Stimulated activated CD4-positive, alpha-beta T cell treated with anti-CD3 and anti-CD28 coated beads, TNF-alpha, amount 100 ng/mL, for 4 hours (primary cell): ENCODE data around the gene MAN1C1.
A peak's percentile ranks its signal among the peaks of the same experiment; 100 is the strongest.

Experiments used
- DNase-seq, 3 experiments: peaks; one replicate each; pipeline ENCODE4 v3.0.0-alpha.2; 2020; ENCODE audit warnings: low read depth in 3 of 3

Gene MAN1C1

GRCh38 chr1:25763493-25763892 lies 146.9 kb downstream of the MAN1C1 start:
- DNase-seq = no peak

GRCh38 chr1:25765136-25765922 lies 148.7 kb downstream of the MAN1C1 start:
- DNase-seq = no peak

- DNase-seq = no peak
Measured at GRCh38 chr1:25765923-25766589, 149.5 kb downstream of the MAN1C1 start.

DNA sequence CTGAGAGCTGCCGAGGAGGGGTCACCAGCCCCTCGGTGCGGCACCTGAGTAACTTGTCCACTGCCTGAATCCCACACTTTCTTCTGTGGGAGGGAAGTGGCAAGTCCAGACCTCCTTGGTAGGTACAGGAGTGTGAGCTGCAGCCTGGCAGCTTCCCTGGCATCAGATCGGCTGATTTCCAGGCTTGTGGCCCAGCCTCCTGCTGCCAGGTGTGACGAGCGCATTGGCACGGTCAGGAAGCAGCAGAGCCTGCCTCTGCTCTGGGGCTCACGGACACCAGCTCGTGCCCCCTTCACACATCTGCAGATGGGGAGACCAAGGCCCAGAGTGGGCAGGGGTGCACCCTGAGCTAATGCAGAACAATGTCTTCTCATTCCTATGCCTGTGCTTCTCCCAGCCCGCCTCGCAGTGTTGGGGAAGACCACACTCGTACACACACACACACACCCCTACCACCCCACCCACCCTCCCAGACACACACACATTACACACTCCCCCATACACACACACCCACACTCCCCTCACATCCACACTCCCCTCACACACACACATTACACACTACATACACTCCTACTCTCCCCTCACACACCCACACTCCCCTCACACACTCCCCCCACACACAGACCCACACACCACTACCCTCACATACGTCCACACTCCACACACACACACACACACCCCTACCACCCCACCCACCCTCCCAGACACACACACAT lies 150.3 kb downstream of the MAN1C1 start:
- DNase-seq = no peak

GRCh38 chr1:25767437-25767770 lies 150.8 kb downstream of the MAN1C1 start:
- no peak for DNase-seq

- no peak for DNase-seq
Measured at GRCh38 chr1:25768999-25769398, 152.4 kb downstream of the MAN1C1 start.

- DNase-seq = no peak
Measured at GRCh38 chr1:25769625-25770383, 153.2 kb downstream of the MAN1C1 start.

DNA sequence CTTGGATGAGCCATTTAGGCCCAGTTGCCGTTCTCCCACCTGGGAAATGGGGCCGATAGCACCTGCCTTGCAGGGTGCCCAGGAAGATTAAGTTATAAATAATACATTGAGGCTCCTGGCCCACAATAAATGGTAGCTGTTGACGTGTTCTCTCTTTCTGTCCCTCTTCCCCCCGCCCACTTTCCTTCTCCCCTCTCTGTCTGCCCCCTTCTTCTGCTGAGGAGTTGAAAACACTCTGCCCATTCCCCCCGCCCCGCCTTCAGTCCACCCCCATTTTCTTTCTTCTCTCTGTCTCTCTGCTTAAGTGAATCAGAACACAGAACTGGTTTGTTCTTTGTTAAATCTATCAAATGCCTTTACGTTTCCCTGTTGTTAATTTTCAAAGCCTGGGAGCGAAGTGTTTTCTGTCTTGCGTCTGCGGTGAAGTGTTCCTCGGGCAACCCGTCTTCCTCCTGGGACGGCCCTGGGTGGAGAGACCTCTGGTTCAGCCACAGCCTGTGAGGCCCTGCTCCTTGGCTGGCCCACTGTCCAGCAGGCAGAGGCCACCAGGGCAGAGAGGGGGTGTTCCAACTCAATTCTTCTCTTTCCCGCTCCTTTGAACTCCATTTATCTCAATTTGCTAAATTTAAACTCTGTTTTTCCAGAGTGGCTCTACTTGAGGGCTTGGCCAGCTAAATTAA lies 154.1 kb downstream of the MAN1C1 start:
- DNase-seq = no peak

GRCh38 chr1:25771221-25772114 lies 154.9 kb downstream of the MAN1C1 start:
- DNase-seq = no peak

DNA sequence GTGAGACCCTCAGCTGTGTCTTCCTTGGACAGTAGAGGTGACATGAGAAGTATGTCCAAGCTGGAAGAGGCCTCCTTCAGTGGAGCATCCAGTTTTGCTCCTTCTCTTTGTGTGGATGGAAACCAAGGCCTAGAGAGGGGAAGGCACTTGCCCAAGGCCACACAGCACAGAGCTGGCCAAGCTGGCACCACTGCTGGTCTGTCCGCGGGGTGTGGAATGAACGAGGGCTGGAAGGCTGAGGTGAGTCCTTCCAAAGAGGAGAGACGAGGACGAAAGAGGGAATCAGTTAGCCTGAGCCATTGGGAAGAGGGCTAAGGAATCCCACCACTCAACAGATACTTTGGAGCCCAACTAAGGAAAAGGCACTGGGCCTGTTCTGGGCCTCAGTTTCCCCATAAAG lies 155.6 kb downstream of the MAN1C1 start:
- DNase-seq = no peak

GRCh38 chr1:25772692-25773245 lies 156.2 kb downstream of the MAN1C1 start:
- no peak for DNase-seq

DNA sequence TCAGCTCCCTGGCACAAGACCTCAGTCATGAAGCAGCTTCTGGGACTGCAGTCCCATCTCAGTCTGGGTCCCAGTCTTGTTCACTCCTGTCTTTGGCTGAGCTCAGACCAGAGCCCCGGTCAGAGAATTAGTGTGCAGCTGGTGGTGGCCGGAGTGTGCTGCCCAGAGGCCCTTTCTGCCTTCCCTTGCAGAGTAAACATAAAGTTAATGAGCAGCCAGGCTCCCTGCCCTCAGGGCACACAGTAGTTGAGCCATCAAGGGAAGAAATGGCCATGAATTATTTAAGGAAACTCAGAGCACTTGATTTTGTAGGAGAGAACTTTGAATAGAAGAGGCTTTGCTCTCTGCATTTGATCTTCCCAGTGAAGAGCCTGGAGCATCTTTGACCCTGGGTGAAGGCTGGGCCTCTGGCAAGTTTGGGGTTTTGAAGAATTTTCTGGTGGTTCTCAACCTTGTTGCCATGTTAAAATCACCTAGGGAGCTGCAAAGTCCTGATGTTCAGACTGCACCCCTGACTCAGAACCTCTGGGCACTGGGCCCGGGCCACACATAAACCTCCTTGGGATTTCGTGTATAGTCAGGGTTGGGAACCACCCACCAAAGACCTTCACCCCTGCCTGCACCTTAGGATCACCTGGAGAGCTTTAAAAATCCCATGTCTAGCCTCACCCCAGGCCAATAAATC lies 157.0 kb downstream of the MAN1C1 start:
- no peak for DNase-seq

DNA sequence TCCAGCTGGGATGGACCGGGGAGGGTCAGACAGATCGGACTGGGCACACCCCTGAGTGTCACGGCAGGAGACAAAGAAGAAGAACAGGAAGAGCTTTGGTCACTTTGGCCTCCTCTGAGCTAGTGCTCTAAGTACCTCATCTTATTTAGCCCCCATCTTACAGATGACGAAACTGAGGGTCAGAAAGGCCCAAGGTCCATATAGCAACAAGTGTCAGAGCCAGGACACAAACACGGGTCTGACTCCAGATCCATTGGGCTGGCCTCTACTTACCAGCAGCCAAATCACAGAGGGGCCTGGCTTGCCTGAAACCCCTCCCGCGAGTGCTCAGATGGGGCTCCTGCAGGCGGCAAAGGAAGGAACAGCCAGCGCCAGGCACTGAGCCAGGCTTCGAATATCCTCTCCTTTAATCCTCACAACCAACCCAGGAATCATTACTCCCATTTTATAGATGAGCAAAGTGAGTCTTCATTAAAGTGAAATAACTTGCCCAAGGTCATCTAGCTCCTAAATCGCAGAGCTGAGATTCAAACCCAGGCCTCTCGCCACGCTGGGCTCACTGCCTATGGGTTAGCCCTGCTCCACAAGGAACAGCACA lies 157.7 kb downstream of the MAN1C1 start:
- no peak for DNase-seq

DNA sequence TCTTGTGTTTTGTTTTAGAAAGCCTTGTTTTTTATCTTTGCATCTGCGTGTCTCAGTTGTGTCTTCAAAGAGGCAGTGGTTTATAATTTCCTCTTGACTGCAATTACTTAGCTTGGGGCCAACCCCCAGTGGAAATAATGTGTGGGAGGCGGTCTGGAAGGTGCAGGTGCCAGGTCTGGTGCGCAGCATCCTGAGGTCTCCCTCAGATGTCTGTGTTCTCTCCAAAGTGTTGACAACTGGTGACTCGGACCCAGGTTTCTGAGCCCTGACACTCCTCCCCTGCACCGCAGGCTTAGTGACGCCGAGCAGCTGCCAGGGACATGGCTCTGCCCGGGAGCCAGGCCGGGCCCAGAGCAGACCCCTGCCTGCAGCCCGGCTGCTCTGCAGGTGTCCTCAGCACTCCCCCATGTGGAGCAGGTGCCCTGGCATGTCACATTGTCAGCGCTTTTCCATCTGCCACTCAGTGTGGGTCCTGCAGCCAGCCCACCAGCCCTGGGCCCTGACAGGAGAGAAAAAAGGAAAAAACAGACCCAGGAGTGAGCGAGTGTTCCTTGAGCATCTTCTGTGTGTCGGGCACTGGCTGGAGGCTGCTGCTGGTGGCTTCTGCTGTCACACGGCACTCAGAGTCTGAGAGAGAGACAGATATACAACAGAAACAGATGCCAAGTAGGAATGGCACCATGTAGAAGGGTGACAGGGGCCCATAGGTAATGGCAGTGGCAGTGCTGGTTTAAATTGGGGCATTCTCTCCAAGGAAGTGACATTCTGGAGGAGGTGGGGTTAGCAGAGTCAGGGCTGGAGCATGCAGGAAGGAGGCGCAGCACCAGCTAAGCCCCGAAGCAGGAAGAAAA lies 158.6 kb downstream of the MAN1C1 start:
- peak; percentile 53 to 80 (median 75) for DNase-seq

DNA sequence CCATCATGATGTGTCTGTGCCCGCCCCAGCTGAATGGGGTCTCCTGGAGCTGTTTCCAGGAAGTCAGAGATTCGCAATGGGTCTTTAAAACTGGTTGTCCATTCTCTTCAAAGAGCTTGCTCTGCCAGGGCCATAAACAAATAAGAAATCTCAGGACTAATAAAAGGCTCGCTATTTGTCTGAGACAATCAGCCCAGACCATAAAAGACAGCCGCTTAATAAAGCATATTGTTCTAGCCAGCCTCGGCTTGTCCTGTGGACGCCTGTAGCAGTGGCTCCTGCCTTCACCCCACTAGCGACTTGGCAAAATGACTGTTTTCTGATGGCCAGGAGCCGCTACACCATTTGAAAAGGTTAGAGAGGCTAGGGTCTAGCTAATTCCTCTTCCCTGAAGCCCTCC lies 162.8 kb downstream of the MAN1C1 start:
- DNase-seq = no peak

DNA sequence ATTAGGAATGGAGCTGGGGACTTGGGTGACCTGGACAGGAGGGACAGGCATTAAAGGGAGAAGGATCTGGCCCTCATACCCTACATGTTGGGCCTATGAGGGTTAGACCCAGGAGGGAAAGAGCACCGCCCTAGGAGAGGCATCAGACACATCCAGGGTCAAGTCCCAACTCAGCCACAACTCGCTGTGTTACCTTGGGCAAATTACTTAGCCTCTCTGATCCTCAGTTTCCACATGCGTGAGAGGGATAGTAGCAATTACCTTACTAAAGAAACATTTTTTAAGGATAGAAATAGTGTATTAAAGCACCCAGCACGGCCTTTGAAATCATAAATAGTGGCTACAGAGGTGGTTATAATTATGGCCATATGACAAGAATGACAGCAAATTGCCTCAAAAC lies 163.3 kb downstream of the MAN1C1 start:
- DNase-seq = no peak

GRCh38 chr1:25780318-25781129 lies 163.9 kb downstream of the MAN1C1 start:
- no peak for DNase-seq

- no peak for DNase-seq
Measured at GRCh38 chr1:25781130-25781433, 164.5 kb downstream of the MAN1C1 start.
